Brain microvascular endothelial cell (primary cell): Measurements from ENCODE around the gene CLOCK.

Experiments used
- DNase-seq: peaks from one replicate; pipeline ENCODE4 v3.0.0-alpha.2; 2020
- H3K27ac ChIP-seq: fragments of 250-450 bp; sonication (Bioruptor Pico); 2 replicates; pipeline ENCODE4 v1.5.1; 2020; ENCODE audit warnings: mild to moderate bottlenecking, moderate library complexity
- H3K27me3 ChIP-seq: fragments of 250-450 bp; sonication (Bioruptor Pico); replicated peaks from 2 replicates; pipeline ENCODE4 v1.5.1; 2020; ENCODE audit warnings: mild to moderate bottlenecking
- H3K36me3 ChIP-seq: fragments of 250-450 bp; sonication (Bioruptor Pico); replicated peaks from 2 replicates; pipeline ENCODE4 v1.5.1; 2020; ENCODE audit warnings: mild to moderate bottlenecking
- H3K4me3 ChIP-seq: 2 replicates; pipeline ENCODE4 v1.5.1; 2011; ENCODE audit warnings: low read depth, mild to moderate bottlenecking, control low read depth, low read length, moderate library complexity
- in situ Hi-C: cut with HindIII; loops from 2 replicates; pipeline ENCODE4 v1.10.0; 2017; ENCODE audit warnings: low sequenced_read_pairs, low pct_ligation_motif_present
- TF ChIP-seq, protein P1 (sequence below): IDR thresholded peaks from 2 replicates; pipeline ENCODE4 v1.5.1; 2011; ENCODE audit warnings: low read depth, mild to moderate bottlenecking, moderate library complexity, low read length, control low read depth, inconsistent platforms; ENCODE audit errors: missing control alignments

The CLOCK gene

DNA sequence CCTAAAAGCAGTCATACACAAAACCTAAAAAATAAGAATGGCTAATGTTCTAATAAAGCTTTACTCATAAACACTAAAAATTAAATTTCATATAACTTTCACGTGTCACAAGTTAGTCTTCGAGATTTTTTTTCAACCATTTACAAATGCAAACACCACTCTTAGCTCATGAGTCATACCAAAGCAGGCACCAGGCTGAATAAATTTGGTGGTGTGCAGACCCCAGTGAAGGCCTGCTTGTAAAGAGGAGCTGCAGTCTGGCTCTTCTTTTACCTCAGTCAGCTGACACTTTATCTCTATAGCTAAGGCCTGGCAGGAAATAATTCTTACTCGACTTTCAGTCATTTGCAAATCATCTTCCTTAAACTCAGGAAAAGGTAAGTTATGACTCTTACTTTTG is 37.4 kb downstream of the CLOCK start:
- no peaks in the 10 kb centered on the region for H3K36me3 ChIP-seq
- H3K27me3 ChIP-seq: no peaks in the 10 kb centered on the region
- H3K4me3 ChIP-seq: no peak overlapping the region
- no peak overlapping the region for H3K27ac ChIP-seq
- in situ Hi-C loops: no loop called here
- TF ChIP-seq, protein P1, sequence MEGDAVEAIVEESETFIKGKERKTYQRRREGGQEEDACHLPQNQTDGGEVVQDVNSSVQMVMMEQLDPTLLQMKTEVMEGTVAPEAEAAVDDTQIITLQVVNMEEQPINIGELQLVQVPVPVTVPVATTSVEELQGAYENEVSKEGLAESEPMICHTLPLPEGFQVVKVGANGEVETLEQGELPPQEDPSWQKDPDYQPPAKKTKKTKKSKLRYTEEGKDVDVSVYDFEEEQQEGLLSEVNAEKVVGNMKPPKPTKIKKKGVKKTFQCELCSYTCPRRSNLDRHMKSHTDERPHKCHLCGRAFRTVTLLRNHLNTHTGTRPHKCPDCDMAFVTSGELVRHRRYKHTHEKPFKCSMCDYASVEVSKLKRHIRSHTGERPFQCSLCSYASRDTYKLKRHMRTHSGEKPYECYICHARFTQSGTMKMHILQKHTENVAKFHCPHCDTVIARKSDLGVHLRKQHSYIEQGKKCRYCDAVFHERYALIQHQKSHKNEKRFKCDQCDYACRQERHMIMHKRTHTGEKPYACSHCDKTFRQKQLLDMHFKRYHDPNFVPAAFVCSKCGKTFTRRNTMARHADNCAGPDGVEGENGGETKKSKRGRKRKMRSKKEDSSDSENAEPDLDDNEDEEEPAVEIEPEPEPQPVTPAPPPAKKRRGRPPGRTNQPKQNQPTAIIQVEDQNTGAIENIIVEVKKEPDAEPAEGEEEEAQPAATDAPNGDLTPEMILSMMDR: no peak
- no peak for DNase-seq

DNA sequence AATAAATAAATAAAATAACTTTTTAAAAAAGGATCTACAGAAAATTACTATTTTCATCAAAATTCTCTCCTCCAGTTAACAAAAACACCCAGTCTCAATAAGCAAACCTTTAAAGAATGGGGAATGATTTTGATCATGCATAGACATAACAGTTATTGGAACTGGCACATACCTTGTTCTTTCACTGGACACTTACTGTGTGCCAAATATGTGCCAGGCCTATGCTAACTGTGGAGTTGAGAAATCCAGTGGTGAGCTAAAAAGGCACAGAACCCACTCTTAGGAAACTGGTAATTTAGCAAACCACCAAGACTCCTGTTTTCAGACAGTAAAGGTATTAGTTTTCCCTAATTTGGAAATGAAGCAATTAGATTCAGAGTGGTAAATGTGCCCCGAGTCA is 39.1 kb downstream of the CLOCK start:
- Histone ChIP-seq H3K27me3 (no peaks in the 10 kb centered on the region), H3K36me3 (no peaks in the 10 kb centered on the region), H3K27ac (no peak overlapping the region), H3K4me3 (no peak overlapping the region)
- DNase-seq: no peak
- in situ Hi-C loops: no loop called here
- TF ChIP-seq, protein P1: no peak

DNA sequence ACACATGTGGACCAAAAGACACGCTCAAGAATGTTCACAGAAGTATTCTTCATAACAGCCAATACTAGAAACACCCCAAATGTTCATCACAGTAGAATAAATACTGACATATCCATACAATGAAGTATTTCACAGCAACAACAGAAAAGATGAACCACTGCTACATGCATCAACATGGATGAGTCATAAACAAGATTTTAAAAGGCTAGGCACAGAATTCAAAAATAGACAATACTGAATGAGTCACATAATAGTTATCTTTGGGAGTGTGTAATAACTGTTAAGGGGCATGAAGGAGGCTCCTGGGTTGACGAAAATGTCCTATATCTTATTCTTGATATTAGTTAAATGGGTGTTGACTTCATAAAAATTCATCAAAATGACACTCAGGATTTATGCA is 43.5 kb downstream of the CLOCK start:
- Histone ChIP-seq H3K36me3 (peaks cover 4% of the 10 kb centered on the region), H3K27me3 (no peaks in the 10 kb centered on the region), H3K4me3 (no peak overlapping the region), H3K27ac (peak overlapping the region; percentile 34)
- DNase-seq: peak; percentile 36
- TF ChIP-seq, protein P1: no peak
- in situ Hi-C loops: no loop called here

DNA sequence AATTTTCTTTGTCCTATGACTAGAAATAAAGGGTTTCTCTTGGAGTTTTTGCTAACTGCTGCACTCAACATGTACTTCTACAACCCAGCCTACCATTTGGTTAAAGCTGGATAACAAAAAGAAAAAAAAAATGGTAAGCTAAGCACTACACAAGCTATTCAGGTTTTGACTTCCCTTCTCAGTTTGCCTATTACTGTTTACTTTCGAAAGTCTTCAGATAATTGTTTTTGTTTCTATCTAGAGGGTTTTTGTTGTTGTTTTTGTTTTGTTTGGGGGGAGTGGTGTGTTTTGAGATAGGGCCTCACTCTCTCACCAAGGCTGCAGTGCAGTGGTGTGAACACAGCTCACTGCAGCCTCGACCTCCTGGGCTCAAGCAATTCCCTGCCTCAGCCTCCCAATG is 46.6 kb downstream of the CLOCK start:
- H3K4me3 ChIP-seq: no peak overlapping the region
- H3K36me3 ChIP-seq: peaks cover 4% of the 10 kb centered on the region
- in situ Hi-C loops: no loop called here
- no peaks in the 10 kb centered on the region for H3K27me3 ChIP-seq
- DNase-seq: no peak
- TF ChIP-seq, protein P1: no peak
- H3K27ac ChIP-seq: no peak overlapping the region

DNA sequence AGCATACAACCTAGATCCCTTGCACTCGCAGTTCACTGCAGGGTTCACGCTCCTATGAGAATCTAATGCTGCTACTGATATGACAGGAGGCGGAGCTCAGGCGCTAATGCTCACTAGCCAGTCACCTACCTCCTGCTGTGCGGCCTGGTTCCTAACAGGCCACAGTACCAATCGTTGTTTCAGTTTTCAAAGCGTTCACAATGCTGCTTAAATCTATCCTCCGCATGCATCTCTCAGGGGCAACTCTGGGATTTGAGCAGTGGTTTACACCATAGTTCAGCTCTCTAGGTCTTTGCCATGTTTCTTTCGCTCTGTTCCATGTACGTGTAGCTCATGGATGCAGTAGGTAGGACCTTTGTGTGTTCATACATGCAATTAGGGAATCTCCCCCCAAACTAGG is 47.2 kb downstream of the CLOCK start:
- DNase-seq: no peak
- TF ChIP-seq, protein P1: no peak
- Histone ChIP-seq H3K27me3 (no peaks in the 10 kb centered on the region), H3K27ac (no peak overlapping the region), H3K4me3 (no peak overlapping the region), H3K36me3 (peaks cover 4% of the 10 kb centered on the region)
- in situ Hi-C loops: no loop called here

DNA sequence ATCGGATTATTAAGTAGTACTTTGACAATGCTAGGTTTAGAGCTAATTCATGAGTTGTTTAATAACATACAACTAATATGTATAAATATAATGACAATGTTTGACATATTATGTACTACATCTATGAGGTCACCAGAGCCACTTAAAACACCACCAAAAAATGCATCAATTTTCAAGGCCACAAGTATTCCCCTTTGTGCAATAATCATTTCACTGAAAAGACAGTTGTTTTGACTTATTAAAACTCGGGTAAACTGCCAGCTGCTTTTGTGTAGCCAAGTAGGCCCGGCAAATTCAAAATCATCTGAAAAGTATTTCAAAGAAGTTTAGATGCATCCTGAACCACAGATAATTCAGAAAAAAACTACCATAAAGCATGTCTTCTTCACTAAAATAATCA is 48.7 kb downstream of the CLOCK start:
- in situ Hi-C loops: no loop called here
- TF ChIP-seq, protein P1: no peak
- Histone ChIP-seq H3K4me3 (no peak overlapping the region), H3K27me3 (no peaks in the 10 kb centered on the region), H3K27ac (no peak overlapping the region), H3K36me3 (peaks cover 4% of the 10 kb centered on the region)
- no peak for DNase-seq
